HL-60 (cell line): ENCODE measurements around the gene ZDHHC24.

Experiments used
- CTCF ChIP-seq: IDR thresholded peaks from one replicate; pipeline ENCODE4 v1.5.1; 2011; ENCODE audit warnings: low read length, control low read depth, inconsistent platforms; ENCODE audit not compliant: insufficient read depth
- POLR2AphosphoS5 ChIP-seq: IDR thresholded peaks from 2 replicates; pipeline ENCODE4 v1.6.1; 2012; ENCODE audit warnings: low read depth
- REST ChIP-seq: IDR thresholded peaks from 2 replicates; pipeline ENCODE4 v1.6.1; 2012; ENCODE audit warnings: low read depth; ENCODE audit not compliant: insufficient replicate concordance
- SPI1 ChIP-seq: IDR thresholded peaks from 2 replicates; pipeline ENCODE4 v1.6.1; 2012; ENCODE audit warnings: low read depth, mild to moderate bottlenecking, borderline replicate concordance

GRCh38 chr11:66510271-66510989 lies 35.4 kb downstream of the ZDHHC24 start, which contains the start of gene BBS1:
- TF ChIP-seq CTCF (no peak), POLR2AphosphoS5 (peak; percentile 90), REST (peak; percentile 60), SPI1 (no peak)
